ENCODE results near the gene CRYGC.
"Not testable (repeated sequence)": the region's sequence is repeated elsewhere in the genome, so short reads cannot be mapped to it uniquely, and the experiment has no call there.

CRYGC gene, protein sequence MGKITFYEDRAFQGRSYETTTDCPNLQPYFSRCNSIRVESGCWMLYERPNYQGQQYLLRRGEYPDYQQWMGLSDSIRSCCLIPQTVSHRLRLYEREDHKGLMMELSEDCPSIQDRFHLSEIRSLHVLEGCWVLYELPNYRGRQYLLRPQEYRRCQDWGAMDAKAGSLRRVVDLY

DNA sequence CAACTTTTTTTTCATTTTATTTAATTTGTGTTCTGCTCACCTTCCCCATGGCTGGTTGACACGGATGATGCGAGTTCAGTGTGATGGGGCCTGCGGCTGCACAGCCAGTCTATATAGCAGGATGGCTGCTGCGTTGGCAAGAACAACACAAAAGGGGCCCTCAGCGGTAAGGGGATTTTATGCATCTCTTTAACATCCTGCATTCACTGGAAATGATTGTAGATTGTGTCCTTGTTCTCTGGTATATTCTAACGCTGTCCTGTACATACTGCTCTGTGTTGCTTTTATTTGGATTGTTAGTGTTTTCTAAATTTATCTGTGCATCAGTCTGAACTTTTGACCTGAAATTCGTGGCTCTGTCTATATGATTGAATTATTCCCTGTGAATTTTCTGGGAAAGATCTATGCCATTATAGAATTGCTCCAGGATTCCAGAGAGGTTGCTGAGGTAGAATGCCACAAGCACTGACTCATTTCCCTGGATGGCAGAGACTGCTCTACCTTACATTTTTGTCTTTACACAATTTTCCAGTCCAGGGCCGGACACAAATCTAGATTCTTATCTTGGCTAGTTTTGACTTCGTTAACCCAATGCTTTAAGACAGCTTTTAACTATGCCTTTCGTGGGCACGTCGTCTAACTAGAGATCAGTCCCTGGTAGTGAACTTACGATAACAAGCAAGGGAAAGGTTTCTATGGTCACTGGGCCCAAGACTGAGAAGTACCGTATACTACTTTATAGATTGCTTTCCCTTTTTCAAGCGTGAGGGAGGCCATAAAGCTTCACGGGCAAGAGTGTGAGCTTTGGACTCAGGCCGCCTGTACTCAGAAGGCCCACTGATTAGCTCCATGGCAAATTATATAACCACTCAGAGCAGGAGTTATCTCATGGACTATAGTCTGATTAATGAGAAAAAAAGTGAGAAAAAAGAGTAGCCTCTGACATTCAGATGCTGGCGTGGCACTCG lies at the start of gene CRYGC:
Gene CRYGC, minus strand, starts transcription at position 85 of the 968 bp plus-strand sequence. Its CDS starts 36 bp downstream, at position 49.
- DNase-seq (ENCODE audit: low read depth in 2 of 2) = no peak

DNA sequence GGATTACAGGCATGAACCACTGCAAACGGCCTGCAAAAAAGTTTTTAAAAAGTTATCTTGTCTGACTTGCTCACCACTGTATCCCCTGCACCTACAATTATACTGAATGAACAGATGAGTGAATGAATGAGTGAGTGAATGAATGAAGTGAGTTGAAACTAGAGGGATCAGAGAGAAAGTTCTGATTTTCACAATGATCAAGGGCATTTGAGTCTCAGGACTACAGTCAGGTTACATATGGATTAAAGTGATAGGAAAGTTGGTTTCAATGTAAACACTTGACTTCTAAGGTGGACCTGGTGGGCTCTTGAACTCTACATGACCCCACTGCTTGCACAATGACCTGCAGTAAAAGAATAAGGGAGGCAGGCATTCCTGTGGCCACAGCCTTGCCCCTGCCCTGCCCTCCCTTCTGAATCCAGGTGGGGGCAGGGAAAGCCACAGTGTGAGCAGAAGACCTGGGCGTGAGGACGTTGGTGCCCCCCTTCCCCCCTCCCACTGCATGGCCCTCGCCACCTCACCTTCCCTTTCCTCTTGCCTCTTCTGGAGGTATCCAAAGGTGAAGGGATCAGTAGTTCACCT lies 49.5 kb upstream of the CRYGC start:
- no peak for DNase-seq (ENCODE audit: low read depth in 2 of 2)

DNA sequence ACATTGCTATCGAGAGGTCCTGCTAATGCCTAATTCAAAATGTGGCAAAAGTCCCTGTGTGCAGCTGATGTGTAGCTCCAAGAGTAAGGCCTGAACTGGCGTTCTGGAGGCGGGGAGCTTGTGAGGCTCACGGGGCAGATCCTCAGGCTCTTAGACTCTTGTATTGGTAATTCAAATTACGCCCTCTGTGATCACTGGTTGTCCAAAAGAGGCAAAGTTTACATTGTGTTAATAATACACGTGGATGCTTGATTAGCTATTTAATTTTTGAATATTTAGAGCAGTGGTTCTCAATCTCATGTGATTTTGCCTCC lies 46.2 kb upstream of the CRYGC start:
- DNase-seq (ENCODE audit: low read depth in 2 of 2) = no peak

DNA sequence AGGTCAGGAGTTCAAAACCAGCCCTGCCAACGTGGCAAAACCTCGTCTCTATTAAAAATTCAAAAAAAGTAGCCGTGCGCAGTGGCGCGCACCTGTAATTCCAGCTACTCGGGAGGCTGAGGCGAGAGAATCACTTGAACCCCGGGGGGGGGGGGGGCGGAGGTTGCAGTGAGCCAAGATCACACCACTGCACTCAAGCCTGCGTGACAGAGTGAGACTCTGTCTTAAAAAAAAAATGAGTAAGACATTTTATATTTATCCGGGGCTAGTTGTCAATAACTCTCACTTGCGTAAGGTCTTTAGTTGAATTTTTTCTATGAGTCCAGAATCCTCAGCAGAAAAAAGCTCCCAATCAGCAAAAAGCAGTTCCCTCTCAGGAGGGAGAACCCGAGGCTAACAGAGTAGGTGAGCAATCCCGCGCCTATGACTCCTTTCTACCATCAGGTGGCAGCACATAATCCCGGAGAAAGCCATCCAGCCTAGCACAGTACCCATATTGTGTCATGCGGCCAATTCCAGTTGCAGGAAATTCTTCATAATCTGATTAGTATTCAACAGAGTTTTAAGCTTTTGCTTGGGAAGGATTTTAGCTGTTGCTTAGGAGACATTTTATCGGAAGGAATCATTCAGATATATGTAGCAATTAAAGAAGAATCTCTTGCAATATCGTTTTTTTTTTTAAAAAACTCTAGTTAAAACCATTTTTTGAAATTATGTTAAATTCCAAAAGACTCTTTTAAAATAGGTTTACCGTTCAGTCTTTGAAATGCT lies 45.6 kb upstream of the CRYGC start:
- DNase-seq (ENCODE audit: low read depth in 2 of 2) = peak; percentile 46 to 54

DNA sequence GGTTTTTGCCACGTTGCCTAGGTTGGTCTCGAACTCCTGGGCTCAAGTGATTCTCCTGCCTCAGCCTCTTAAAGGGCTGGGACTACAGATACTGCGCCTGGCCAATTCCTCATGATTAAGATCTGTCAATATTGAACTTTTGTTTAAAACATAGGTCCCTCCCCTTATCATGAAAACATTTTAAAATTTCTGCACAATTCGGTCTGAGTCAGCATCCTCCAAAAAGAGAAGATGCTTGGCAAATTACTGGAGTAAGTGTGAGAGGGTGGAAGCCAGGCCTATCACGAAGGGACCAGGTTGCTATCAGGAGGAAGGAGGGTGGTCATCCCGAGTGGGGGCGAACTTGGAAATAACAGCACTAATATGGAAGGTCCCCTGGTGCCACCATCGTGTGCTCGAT lies 44.5 kb upstream of the CRYGC start:
- no peak for DNase-seq (ENCODE audit: low read depth in 2 of 2)

DNA sequence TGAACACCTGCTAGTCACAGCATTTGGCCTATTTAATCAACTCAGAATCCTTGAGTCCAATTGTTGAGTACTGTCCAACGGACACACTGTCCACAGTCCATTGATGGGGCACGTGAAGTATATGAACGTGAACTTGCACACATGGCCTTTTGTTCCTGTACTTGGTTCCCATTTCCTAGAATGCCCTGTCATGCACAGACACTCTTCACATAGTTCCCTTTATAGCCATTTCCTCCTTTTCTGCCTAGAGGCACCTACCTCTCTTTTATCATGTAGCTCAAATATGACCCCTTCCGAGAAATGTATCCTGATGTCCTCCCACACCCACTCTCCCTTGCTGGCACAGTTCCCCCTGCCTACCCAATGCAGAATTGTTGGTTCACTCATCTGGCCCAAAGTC lies 42.5 kb upstream of the CRYGC start:
- DNase-seq (ENCODE audit: low read depth in 2 of 2) = no peak

DNA sequence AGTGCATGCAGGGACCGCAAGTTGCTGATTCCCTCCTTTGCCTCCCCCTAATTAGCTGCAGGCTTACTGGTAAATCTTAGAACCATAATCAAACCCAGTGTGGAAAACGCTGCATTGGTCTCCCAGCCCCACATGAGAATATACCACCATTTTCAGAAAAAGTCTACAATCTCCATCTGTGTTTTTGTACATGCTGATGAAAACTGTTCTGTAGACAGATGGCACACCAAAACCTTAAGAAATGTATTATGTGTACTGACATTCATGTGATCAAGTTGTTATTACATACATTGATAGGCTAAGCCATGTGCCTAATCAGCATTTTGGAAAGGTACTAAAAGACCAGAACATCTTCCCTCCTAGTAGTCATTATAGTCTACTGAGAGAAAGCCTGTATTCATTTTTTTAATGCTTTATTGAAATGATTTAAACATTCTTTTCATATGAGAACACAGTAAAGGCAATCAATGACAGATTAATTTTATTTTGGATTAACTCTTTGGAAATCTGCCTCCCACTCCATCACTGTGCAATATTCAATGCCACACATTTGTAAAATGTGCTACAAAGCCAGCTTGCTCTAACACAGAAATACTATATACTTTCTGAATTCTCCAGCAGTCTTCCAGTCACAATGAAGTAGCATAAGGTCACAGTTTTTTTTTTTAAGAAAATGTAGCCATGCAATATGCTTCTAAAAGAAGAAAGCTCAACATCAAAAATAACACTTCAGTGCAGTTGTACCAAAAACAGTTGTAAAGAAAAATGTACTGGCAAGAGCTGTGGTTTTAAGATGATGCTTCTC lies 35.5 kb upstream of the CRYGC start:
- no peak for DNase-seq (ENCODE audit: low read depth in 2 of 2)

DNA sequence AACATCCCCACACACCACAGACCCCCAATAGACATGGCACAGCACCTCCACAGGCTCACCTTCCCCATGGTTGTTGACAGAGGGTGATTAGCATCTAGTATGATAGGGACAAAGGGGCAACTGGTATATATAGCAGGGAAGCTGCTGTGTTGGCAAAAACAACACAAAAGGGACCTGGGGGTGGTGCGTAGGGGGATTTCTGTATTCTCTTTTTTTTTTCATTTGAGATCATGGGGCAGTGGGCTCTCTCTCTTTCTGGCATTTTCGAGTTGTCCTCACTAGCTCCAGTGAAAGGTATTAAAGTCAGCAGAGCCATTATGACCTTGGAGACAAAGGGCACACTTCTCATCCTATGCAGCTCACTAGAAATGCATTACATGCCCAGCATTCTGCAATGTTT lies 33.9 kb upstream of the CRYGC start, which contains the start of gene CRYGA:
Gene CRYGA, minus strand, starts transcription at position 101 of the 400 bp plus-strand sequence. Its CDS starts 33 bp downstream, at position 68.
- no peak for DNase-seq (ENCODE audit: low read depth in 2 of 2)

DNA sequence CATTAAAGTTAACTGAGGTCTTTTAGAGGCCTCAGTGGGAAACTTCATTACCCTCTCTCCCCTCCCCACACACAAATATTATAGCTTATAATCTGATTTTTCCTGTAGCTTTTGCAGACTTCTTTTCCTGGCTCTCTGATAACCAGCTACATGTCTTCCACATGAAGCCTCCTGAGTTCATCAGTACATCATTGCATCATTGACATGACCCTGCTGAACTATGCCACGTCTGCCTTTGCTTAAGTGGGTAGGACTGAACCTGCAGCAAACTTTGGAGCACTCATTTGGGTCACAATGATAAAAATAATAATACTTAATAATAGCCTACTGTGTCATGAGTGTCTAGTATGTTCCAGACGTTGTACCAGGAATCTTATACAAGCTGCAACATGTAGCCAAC lies 26.8 kb upstream of the CRYGC start:
- DNase-seq (ENCODE audit: low read depth in 2 of 2) = no peak

DNA sequence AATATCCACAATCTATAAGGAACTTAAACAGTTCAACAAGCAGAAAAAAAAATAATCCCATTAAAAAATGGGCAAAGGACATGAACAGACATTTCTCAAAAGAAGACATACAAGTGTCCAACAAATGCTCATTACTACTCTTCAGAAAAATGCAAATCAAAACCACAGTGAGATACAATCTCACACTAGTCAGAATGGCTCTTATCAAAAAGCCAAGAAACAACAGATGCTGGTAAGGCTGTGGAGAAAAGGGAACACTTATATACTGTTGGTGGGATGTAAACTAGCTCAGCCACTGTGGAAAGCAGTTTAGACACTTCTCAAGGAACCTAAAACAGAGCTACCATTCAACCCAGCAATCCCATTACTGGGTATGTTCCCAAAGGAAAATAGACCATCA lies 23.5 kb upstream of the CRYGC start:
- DNase-seq (ENCODE audit: low read depth in 2 of 2) = no peak

DNA sequence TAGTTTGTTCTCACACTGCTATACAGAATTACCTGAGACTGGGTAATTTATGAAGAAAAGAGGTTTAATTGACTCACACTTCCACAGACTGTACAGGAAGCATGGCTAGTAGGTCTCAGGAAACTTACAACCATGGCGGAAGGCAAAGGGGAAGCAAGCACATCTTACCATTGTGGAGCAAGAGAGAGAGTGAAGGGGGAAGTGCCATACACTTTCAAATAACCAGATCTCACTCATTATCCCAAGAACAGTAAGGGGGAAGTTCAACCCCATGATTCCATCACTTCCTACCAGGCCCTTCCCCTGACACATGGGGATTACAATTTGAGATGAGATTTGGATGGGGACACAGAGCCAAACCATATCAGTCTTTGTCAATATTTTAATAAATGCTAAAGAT lies 21.3 kb upstream of the CRYGC start:
- DNase-seq (ENCODE audit: low read depth in 2 of 2) = no peak

DNA sequence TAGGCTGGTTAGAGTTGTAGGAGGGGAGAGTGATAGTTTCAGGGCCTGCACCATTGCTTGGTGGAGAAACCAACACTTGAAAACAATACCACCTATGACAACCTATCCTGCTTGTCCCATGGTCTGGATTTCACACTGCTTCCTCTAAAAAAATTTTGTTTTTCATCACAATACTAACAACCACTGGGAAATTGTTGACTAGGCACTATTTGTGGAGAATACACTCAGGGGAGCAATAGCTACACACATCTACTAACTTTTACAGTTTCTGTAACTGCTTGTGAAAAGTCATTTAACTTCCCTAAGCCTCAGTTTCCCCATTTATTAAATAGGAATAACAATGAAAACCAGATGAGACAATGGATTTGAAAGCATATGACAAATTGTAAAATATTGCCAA lies 20.5 kb upstream of the CRYGC start:
- DNase-seq (ENCODE audit: low read depth in 2 of 2) = no peak

DNA sequence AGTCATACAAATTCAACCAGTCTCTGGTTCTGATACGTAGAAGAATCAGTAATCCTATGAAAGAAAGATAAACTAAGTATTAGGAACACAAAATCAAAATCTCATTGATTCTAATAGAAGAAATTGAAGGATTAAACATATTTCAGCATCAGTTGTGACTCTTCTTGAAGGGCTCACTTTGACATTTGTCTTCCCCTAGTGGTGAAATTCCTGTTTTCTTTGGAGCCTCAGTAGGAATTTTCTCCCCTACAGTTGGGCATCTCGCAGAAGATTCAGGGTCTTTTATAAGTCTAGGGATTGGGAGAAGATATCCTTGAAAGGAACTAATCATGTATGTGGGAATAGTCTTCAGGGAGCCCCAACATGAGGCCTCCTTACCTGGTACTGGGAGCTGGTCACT lies 19.2 kb upstream of the CRYGC start:
- no peak for DNase-seq (ENCODE audit: low read depth in 2 of 2)

DNA sequence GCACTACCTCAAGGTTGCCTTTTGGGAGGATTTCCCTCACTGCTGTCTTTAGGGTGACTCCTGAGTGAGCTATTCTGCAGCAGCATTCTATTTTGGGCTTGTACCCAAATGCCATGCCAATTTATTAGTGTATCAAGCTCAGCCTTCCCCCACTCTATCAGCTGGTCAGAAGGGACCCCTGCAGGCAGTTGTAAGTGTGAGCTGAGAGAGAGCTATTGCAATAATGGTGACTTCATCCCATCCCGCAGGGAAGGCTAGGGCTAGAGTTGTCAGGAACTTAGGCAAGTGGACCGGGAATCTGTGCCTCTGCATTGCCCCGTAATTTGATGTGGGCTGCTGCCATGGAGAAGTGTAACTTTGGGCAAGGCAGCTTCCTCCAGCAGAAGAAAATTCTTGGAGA lies 18.1 kb upstream of the CRYGC start:
- no peak for DNase-seq (ENCODE audit: low read depth in 2 of 2)

DNA sequence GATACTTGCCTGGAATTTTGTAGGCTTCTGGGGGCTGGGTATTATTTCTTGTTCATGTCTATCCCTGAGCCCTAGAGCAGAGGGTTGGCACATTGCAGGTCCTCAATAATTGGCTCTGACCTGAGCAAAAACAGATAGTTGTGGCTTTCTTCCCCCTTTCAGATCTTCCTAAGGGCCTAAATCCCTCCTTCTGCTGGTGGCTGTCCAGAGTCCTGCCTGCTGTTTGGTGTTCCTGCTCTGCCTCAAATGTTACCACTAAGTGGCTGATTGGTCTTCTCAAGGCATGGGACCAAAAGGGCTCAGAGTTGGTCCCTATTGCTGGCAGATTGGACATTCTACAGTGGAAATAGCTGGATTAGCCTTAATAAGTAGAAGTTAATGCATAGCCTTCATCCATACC lies 17.4 kb upstream of the CRYGC start:
- no peak for DNase-seq (ENCODE audit: low read depth in 2 of 2)

DNA sequence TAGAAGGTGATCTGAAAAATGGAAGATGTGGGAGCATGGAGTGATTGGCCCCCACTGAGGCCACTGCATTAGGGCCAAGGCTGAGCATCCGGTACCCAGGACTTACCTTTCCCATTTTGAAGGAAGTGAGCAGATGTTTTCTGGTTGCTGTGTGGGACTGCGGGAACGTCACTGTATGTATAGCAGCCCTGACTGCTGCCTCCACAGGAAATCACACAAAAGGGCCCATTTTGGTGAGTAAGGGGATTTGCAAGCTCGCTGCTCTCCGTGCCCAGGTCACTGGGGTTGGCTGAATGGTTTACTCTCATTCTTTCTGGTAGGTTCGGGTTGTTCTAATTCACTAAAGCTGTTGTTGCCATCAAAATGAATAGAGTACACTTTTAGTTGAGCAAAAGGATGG lies 16.4 kb upstream of the CRYGC start, which contains the start of gene CRYGB:
Gene CRYGB, minus strand, starts transcription at position 153 of the 400 bp plus-strand sequence. Its CDS starts 38 bp downstream, at position 115.
- no peak for DNase-seq (ENCODE audit: low read depth in 2 of 2)

DNA sequence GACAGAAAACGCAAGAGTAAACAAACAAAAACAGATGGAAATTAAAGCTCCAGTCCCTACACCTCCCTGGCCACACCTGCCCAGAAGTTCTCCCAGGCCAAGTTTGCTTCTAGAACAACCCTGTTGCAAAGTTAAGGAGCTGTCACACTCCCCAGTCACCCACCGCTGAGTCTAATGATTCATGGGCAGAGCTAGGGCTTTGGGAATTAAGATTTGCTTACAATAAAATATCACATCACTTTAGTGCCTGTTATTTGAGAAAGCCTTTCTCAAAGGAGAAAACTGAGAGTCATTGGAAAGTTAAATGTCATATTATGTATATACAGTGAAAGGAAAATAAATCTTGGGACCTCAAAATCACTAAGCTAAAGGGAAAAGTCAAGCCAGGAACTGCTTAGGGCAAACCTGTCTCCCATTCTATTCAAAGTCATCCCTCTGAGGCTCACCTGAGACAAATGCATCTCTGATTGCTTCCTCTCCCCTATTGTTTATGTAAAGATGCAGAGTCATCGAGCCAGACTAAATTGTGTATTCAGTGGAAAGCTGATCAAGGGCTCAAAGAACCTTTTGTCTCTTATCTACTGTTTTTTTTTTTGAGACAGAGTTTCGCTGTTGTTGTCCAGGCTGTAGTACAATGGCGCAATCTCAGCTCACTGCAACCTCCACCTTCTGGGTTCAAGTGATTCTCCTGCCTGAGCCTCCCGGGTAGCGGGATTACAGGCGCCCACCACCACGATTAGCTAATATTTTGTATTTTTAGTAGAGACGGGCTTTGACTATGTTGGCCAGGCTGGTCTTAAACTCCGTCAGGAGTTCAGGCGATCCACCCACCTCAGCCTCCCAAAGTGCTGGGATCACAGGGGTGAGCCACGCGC lies 13.5 kb upstream of the CRYGC start:
- DNase-seq (ENCODE audit: low read depth in 2 of 2) = no peak

DNA sequence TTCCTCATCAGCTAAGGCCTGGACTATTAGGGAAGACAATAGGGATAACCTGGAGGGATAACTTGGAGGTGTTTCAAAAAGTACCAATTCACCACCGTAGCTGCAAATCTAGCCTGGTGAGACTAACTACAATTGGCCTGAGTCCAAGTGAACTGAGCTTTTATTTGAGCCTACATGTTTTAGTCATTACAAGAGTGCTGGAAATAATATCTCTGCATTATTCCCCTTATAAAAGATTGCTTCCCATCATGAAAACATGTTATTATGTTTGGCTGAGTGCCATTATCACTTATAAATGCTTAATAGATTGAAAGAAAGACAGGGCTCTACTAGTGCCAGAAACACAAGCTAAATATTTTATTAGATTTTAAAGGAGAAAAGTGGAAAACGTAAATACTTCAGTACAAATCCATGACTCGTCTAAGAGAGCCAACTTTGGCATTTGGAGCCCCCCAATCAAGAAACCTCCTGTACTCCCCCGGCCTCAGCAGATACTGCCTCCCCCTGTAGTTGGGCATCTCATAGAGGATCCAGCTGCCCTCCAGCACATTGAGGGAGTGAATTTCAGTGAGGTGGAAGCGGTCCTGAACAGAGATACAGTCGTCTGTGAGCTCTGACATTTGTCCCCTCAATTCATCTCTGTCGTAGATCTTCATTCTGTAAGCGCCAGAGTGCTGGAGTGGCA lies 12.8 kb upstream of the CRYGC start:
- DNase-seq (ENCODE audit: low read depth in 2 of 2) = peak; percentile 1

DNA sequence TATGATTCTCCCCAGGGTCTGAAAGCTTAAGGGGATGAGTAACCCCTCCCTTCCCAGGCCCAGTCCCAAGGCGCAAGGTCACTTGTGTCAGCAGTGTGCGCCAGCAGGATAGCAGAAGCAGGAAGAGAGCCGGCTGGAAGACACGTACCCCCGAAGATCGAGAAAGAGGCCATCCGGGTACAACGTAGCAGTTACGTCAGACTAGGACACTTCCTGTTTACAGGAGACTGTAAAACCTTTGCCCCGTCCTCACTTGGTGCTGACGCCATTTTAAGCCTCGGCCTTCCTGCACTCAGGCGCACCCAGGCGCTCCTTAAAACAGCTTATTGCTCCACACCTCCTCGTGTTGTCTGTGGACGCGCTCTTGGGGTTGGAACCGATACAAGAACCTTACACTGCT lies 9.8 kb upstream of the CRYGC start:
- no peak for DNase-seq (ENCODE audit: low read depth in 2 of 2)

DNA sequence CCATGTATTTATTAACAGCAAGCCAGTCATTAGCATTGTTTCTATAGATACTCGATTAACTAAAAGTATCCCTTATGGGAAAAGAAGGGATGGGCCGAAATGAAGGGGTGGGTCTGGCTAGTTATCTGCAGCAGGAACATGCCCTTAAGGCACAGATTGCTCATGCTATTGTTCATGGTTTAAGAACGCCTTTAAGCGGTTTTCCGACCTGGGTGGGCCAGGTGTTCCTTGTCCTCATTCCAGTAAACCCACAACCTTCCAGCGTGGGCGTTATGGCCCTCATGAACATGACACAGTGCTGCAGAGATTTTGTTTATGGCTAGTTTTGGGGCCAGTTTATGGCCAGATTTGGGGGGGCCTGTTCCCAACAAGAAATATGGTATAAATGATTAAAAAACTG lies 8.7 kb upstream of the CRYGC start:
- DNase-seq (ENCODE audit: low read depth in 2 of 2) = not testable (repeated sequence)

Measured in fibroblast of skin of left quadriceps (primary cell).